ENCODE measurements around the gene NRXN2.

Gene NRXN2

GRCh38 chr11:64764753-64765152, 41.8 kb upstream of the NRXN2 start:
- no peaks in the 10 kb centered on the region for H3K27me3 ChIP-seq (ENCODE audit: control insufficient read depth, insufficient read depth, low read length)

GRCh38 chr11:64764040-64764611, 41.1 kb upstream of the NRXN2 start:
- H3K4me3 ChIP-seq (ENCODE audit: low read depth, low read length): peak overlapping the region; percentile 8
- H3K9ac ChIP-seq (ENCODE audit: low read depth, low read length): peak overlapping the region; percentile 54
- H3K9me3 ChIP-seq (ENCODE audit: control insufficient read depth, insufficient read depth, low read length): no peaks in the 10 kb centered on the region
- peaks cover 45% of the 10 kb centered on the region for H3K36me3 ChIP-seq (ENCODE audit: control insufficient read depth, insufficient read depth, low read length)
- no peaks in the 10 kb centered on the region for H3K27me3 ChIP-seq (ENCODE audit: control insufficient read depth, insufficient read depth, low read length)
- H3K4me1 ChIP-seq (ENCODE audit: control insufficient read depth, insufficient read depth, low read length): peaks cover 36% of the 10 kb centered on the region

More at GRCh38 chr11:64764753-64765152, 41.8 kb upstream of the NRXN2 start:
- no peaks in the 10 kb centered on the region for H3K9me3 ChIP-seq (ENCODE audit: control insufficient read depth, insufficient read depth, low read length)
- H3K9ac ChIP-seq (ENCODE audit: low read depth, low read length): no peak overlapping the region
- H3K4me1 ChIP-seq (ENCODE audit: control insufficient read depth, insufficient read depth, low read length): peaks cover 36% of the 10 kb centered on the region
- H3K36me3 ChIP-seq (ENCODE audit: control insufficient read depth, insufficient read depth, low read length): peaks cover 51% of the 10 kb centered on the region
- H3K4me3 ChIP-seq (ENCODE audit: low read depth, low read length): no peak overlapping the region

GRCh38 chr11:64763526-64764039, 40.6 kb upstream of the NRXN2 start:
- H3K9me3 ChIP-seq (ENCODE audit: control insufficient read depth, insufficient read depth, low read length): no peaks in the 10 kb centered on the region
- H3K4me1 ChIP-seq (ENCODE audit: control insufficient read depth, insufficient read depth, low read length): peaks cover 36% of the 10 kb centered on the region
- peak overlapping the region; percentile 10 for H3K4me3 ChIP-seq (ENCODE audit: low read depth, low read length)
- no peaks in the 10 kb centered on the region for H3K27me3 ChIP-seq (ENCODE audit: control insufficient read depth, insufficient read depth, low read length)
- H3K9ac ChIP-seq (ENCODE audit: low read depth, low read length): peak overlapping the region; percentile 54
- H3K36me3 ChIP-seq (ENCODE audit: control insufficient read depth, insufficient read depth, low read length): peaks cover 40% of the 10 kb centered on the region

GRCh38 chr11:64762674-64763525, 39.9 kb upstream of the NRXN2 start:
- H3K4me1 ChIP-seq (ENCODE audit: control insufficient read depth, insufficient read depth, low read length): peaks cover 36% of the 10 kb centered on the region
- H3K27me3 ChIP-seq (ENCODE audit: control insufficient read depth, insufficient read depth, low read length): no peaks in the 10 kb centered on the region
- peak overlapping the region; percentile 10 for H3K4me3 ChIP-seq (ENCODE audit: low read depth, low read length)
- H3K9me3 ChIP-seq (ENCODE audit: control insufficient read depth, insufficient read depth, low read length): no peaks in the 10 kb centered on the region
- H3K9ac ChIP-seq (ENCODE audit: low read depth, low read length): peak overlapping the region; percentile 54
- peaks cover 33% of the 10 kb centered on the region for H3K36me3 ChIP-seq (ENCODE audit: control insufficient read depth, insufficient read depth, low read length)

- Histone ChIP-seq H3K27me3 (ENCODE audit: control insufficient read depth, insufficient read depth, low read length) (no peaks in the 10 kb centered on the region), H3K4me1 (ENCODE audit: control insufficient read depth, insufficient read depth, low read length) (peaks cover 36% of the 10 kb centered on the region), H3K36me3 (ENCODE audit: control insufficient read depth, insufficient read depth, low read length) (peaks cover 27% of the 10 kb centered on the region), H3K9ac (ENCODE audit: low read depth, low read length) (peak overlapping the region; percentile 40), H3K4me3 (ENCODE audit: low read depth, low read length) (no peak overlapping the region), H3K9me3 (ENCODE audit: control insufficient read depth, insufficient read depth, low read length) (no peaks in the 10 kb centered on the region)
Measured at GRCh38 chr11:64762277-64762673, 39.3 kb upstream of the NRXN2 start.

- H3K4me1 ChIP-seq (ENCODE audit: control insufficient read depth, insufficient read depth, low read length): peaks cover 36% of the 10 kb centered on the region
- no peaks in the 10 kb centered on the region for H3K9me3 ChIP-seq (ENCODE audit: control insufficient read depth, insufficient read depth, low read length)
- H3K9ac ChIP-seq (ENCODE audit: low read depth, low read length): no peak overlapping the region
- H3K27me3 ChIP-seq (ENCODE audit: control insufficient read depth, insufficient read depth, low read length): no peaks in the 10 kb centered on the region
- H3K36me3 ChIP-seq (ENCODE audit: control insufficient read depth, insufficient read depth, low read length): peaks cover 16% of the 10 kb centered on the region
- no peak overlapping the region for H3K4me3 ChIP-seq (ENCODE audit: low read depth, low read length)
Measured at GRCh38 chr11:64760759-64761420, 37.9 kb upstream of the NRXN2 start.

- peak within 1 kb of the TSS; percentile 37 for H3K9ac ChIP-seq (ENCODE audit: low read depth, low read length)
- H3K27me3 ChIP-seq (ENCODE audit: control insufficient read depth, insufficient read depth, low read length): no peaks in the 10 kb centered on the region
- peaks cover 35% of the 10 kb centered on the region for H3K4me1 ChIP-seq (ENCODE audit: control insufficient read depth, insufficient read depth, low read length)
- peak within 1 kb of the TSS; percentile 13 for H3K4me3 ChIP-seq (ENCODE audit: low read depth, low read length)
- H3K36me3 ChIP-seq (ENCODE audit: control insufficient read depth, insufficient read depth, low read length): peaks cover 14% of the 10 kb centered on the region
- H3K9me3 ChIP-seq (ENCODE audit: control insufficient read depth, insufficient read depth, low read length): no peaks in the 10 kb centered on the region
Measured at GRCh38 chr11:64759722-64760719, 37.0 kb upstream of the NRXN2 start, which contains the start of gene PYGM. PYGM (minus strand) TSS chr11:64759974; CDS start chr11:64759898, 76 bp downstream.

GRCh38 chr11:64759131-64759721, 36.2 kb upstream of the NRXN2 start:
- H3K4me3 ChIP-seq (ENCODE audit: low read depth, low read length): peak overlapping the region; percentile 13
- no peaks in the 10 kb centered on the region for H3K9me3 ChIP-seq (ENCODE audit: control insufficient read depth, insufficient read depth, low read length)
- H3K4me1 ChIP-seq (ENCODE audit: control insufficient read depth, insufficient read depth, low read length): peaks cover 28% of the 10 kb centered on the region
- H3K27me3 ChIP-seq (ENCODE audit: control insufficient read depth, insufficient read depth, low read length): no peaks in the 10 kb centered on the region
- H3K36me3 ChIP-seq (ENCODE audit: control insufficient read depth, insufficient read depth, low read length): peaks cover 7% of the 10 kb centered on the region
- H3K9ac ChIP-seq (ENCODE audit: low read depth, low read length): no peak overlapping the region

- Histone ChIP-seq H3K4me1 (ENCODE audit: control insufficient read depth, insufficient read depth, low read length) (peaks cover 21% of the 10 kb centered on the region), H3K9me3 (ENCODE audit: control insufficient read depth, insufficient read depth, low read length) (no peaks in the 10 kb centered on the region), H3K27me3 (ENCODE audit: control insufficient read depth, insufficient read depth, low read length) (no peaks in the 10 kb centered on the region), H3K36me3 (ENCODE audit: control insufficient read depth, insufficient read depth, low read length) (peaks cover 3% of the 10 kb centered on the region), H3K9ac (ENCODE audit: low read depth, low read length) (no peak overlapping the region), H3K4me3 (ENCODE audit: low read depth, low read length) (no peak overlapping the region)
Measured at GRCh38 chr11:64758330-64759079, 35.5 kb upstream of the NRXN2 start.

All from iPS-15b (cell line).